ES-I3 (cell line): ENCODE results near the gene COQ9.

ENCODE experiments used
- H3K36me3 ChIP-seq: 2 replicates; pipeline ENCODE4 v1.6.1; 2013; ENCODE audit warnings: mild to moderate bottlenecking, low read length, control low read depth, moderate library complexity; ENCODE audit not compliant: insufficient read depth
- H3K4me1 ChIP-seq: 2 replicates; pipeline ENCODE4 v1.6.1; 2013; ENCODE audit warnings: mild to moderate bottlenecking, control low read depth, low read length; ENCODE audit not compliant: insufficient read depth
- H3K9ac ChIP-seq: 2 replicates; pipeline ENCODE4 v1.6.1; 2013; ENCODE audit warnings: low read depth, mild to moderate bottlenecking, low read length, moderate library complexity
- H3K9me3 ChIP-seq: 2 replicates; pipeline ENCODE4 v1.6.1; 2013; ENCODE audit warnings: mild to moderate bottlenecking, low read length, moderate library complexity; ENCODE audit not compliant: control insufficient read depth, insufficient read depth

The COQ9 gene

DNA sequence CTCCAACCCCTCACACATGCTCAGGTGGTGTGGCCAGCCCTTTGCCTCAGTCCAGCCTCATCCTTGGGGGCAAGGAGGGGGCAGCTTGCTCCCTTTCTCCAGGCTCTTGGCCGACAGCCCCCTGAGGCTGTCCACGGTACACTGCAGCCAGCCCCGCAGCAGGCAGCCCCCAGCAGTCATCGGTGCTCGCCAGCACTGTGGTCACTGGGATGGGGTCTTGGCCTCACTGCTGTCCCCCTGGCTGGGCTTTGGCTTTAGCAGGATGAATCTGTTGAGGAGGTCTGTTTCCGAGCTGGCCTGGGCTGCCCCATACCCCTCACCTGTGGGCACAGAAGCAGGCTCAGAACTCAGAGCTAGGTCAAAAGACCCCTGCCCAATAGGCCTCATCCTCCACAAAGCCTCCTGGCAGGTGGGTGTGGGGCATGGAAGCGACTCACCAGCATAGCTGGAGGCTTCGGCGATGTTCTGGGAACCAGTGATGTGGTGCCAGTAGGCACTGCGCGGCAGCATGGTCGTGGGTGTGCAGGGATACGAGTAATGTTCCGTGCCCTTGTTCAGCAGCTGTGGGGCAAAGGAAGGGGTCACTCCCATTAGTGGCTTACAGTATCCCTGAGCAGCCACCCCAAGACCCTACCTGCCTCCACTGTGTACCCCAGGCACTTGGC, 26.0 kb downstream of the COQ9 start:
- Histone ChIP-seq H3K9ac (no peak overlapping the region), H3K9me3 (no peaks in the 10 kb centered on the region), H3K4me1 (peaks cover 34% of the 10 kb centered on the region), H3K36me3 (peaks cover 11% of the 10 kb centered on the region)

DNA sequence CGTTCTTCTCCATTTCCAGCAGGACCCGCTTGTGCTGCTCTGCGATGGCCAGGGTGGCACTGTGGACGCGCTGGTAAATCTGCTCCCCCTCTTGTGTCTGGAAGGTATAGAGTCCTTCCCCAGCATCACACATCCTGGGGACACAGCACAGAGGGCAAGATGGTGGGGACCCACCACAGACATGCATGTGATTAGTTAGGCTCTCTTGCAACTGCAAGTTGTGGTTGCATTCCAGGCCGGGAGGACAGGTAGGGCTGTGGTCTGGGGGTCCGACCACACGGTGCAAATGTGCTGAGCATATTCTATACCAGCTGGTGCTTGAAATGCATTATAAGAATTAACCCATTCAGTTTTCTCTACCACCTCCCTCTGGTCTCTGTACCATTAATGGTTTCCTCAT, 26.6 kb downstream of the COQ9 start:
- Histone ChIP-seq H3K9me3 (no peaks in the 10 kb centered on the region), H3K4me1 (peaks cover 34% of the 10 kb centered on the region), H3K36me3 (peaks cover 7% of the 10 kb centered on the region; the same call in 1 of the 2 replicates), H3K9ac (no peak overlapping the region)

DNA sequence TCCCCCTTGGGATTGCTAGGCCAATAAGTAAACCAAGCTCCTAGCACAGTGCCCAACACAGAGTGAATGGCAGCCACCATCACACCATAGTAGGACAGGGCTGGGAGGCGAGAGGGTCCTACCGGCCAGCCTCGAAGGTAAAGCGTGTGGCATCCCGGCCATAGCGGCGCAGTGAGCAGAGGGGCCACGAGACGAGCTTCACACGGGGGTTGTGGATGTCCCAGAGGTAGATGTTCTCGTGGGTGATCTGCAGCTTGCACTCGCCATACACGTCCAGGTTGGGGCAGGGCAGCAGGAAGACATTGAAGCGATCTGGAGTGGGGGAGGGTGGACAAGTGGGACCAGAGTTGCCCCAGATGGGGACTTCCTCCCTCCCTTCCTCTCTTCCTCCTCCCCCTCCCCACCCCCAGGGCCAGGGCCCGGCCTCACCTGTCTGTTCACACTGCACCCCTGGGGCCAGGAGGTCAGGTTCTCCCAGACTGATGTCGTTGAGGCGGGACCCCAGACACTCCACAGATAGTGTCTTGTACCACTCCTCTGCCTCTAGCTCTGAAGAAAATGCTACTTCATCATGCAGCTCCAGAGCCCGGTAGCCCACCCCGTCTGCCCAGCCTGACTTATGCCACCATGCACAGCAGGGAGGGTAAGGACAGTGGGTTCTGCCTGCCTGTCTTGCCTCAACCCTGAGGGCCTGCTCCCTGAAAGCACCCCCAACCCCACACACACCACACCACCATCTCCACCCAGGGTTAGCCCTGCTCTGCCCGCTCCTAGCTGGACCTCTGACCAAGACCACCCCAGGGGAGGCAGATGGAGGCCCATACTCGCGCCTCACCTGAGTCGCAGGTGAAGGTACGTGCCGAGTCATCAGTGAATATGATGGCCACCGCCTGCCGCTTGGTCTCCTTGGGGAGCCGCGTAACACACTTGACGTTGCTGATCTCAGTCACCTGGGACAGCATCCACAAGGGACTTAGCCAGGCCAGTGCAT, 27.7 kb downstream of the COQ9 start:
- Histone ChIP-seq H3K36me3 (0 out of 2 replicates have a peak, but pooled peaks cover 4% of the 10 kb centered on the region), H3K9ac (peak overlapping the region; percentile 33; the same call in 1 of the 2 replicates)

DNA sequence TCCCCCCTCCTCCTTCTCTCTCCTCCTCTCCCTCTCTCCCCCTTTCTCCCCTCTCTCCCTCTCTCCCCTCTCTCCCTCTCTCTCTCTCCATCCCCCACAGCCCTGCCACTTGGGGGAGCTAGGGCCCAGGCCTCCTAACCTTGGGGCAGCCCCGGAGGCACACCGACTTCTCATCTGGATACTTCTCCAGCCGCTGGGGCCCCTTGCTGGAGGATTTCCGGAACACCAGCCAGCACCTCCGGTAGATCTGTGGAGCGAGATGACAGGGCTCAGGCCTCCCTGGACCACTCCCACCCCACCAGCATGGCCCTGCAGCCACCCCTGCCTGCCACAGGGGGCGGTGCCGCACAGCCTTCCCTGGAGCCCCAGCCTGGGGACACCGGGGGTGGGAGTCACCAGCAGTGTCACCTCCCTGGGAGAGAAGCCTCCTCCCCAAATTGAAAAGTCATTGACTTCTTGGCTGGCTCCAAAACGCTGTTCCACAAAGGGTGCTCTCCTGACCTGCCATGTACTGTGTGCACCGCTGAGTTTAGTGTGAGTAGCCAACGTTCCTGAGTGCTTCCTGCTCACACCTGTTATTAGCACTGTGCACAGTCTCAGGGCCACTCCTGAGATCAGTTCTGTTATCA, 28.5 kb downstream of the COQ9 start:
- peaks cover 33% of the 10 kb centered on the region for H3K4me1 ChIP-seq
- H3K9ac ChIP-seq = peak overlapping the region; percentile 33; the same call in 1 of the 2 replicates
- H3K36me3 ChIP-seq = 0 out of 2 replicates have a peak, but pooled peaks cover 2% of the 10 kb centered on the region
- H3K9me3 ChIP-seq = no peaks in the 10 kb centered on the region

More for the DNA sequence above, 27.7 kb downstream of the COQ9 start:
- Histone ChIP-seq H3K9me3 (no peaks in the 10 kb centered on the region), H3K4me1 (peaks cover 34% of the 10 kb centered on the region)

DNA sequence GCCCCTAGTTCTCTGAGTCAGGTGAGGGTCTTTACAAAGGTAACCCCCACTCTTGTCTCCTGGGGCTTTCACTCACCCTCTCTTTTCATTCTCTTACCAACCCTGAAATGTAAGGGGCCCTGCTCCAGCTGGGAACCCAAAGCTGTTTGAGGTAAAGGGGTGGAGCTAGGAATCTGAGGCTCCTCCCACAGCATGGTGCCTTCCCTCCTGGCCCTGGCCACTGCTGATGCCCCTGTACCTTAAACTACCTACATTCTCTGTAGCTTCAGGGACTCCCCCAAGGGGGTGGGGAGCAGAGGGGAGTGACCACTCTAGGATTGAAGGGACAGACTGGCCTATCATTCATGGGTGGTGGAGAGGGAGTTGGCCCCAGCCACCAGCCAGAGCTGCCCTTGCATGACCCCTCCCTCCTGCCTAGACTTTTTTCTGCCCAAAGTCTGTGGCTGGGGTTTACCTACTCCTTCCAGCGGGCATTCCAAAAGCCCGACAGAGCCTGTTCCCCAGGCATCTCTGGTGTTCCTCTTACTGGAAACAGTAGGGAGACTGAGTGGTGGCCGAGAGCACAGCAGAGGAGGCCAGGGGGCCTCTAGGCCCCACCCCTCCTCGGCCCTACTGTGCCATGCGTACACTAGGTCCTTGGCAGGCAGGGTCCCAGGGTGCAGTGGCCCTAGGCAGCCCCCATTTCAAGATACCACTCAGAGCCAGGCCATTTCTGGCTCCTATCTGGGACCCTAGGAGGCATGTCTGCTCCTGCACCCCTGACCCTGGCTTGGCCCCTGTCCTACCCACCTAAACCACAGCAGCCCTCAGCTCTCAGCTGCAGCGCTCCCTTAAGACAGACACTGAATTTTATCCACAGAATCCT, 29.5 kb downstream of the COQ9 start:
- Histone ChIP-seq H3K4me1 (peaks cover 26% of the 10 kb centered on the region), H3K9me3 (no peaks in the 10 kb centered on the region), H3K9ac (no peak overlapping the region), H3K36me3 (no peaks in the 10 kb centered on the region)

DNA sequence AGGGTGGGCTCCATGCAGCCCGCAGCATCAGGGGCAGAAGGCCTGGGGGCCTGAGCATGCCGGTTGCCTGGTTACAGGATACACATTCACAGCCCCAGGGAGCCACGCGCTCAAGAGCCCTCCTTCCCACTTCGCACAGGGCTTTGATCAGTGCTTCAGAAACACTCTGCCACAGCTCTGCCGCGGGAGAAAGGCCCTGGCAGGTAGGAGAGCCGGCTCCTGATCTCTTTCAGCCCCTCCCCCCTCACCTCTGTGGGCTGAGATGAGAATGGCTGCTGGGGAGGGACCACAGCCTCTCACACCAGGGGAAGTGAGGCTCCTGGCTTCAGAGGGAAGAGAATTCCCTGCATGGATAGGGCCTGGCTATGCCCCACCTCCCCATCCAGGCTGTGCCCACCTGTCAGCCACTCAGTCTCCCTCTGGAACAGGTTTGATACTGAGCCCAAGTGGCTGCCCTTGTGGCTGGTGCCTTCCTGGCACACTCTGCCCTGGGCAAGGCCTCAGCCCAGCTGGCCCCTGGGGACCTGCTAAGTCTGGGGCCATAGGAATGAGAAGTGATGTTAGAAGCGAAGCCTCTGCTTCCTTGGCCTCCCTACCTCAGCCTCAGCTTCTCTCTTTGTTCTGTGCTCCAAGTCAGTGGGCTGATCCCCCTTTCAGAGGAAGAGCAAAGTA, 30.4 kb downstream of the COQ9 start:
- Histone ChIP-seq H3K9me3 (no peaks in the 10 kb centered on the region), H3K4me1 (peaks cover 23% of the 10 kb centered on the region), H3K36me3 (no peaks in the 10 kb centered on the region), H3K9ac (no peak overlapping the region)

DNA sequence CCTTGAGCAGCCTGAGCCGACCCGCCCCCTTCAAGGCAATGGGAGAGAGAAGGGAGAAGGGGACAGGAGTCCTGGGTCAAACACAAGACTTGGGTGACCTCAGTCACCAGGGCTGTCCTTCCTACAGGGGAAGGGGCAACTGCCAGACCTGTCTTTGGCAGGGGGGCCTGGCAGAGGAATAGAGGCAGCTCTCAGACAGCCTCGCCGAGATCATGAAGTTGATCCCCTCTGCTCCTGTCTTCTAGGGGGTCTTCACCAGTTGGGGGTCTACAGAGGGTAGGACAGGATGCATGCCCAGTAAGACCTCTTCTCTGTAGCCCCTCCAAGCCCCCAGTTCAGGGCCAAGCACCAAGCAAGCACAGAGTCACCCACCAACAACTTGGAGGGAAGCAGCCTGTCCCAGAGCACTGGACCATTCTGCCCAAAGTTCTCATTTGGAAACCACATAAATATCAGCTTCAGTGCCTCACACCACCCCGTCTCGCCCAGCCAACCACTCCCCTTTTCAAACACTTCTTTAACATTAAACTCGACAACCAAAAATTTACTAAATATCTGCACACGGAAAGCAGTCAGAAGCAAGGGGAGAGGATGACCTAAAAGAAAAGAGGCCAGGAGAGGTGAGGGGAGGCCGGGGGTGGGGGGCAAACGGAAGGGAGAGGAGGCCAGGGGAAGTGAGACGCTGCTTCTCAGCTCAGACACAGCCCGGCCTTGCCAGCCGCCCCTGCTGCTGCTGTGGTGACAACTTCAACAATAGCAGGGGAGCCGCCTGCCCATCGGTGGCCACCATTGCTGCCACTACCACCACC, 31.3 kb downstream of the COQ9 start:
- H3K9me3 ChIP-seq = no peaks in the 10 kb centered on the region
- peak overlapping the region; percentile 41; the same call in 1 of the 2 replicates for H3K9ac ChIP-seq
- H3K36me3 ChIP-seq = no peaks in the 10 kb centered on the region
- peaks cover 20% of the 10 kb centered on the region for H3K4me1 ChIP-seq

DNA sequence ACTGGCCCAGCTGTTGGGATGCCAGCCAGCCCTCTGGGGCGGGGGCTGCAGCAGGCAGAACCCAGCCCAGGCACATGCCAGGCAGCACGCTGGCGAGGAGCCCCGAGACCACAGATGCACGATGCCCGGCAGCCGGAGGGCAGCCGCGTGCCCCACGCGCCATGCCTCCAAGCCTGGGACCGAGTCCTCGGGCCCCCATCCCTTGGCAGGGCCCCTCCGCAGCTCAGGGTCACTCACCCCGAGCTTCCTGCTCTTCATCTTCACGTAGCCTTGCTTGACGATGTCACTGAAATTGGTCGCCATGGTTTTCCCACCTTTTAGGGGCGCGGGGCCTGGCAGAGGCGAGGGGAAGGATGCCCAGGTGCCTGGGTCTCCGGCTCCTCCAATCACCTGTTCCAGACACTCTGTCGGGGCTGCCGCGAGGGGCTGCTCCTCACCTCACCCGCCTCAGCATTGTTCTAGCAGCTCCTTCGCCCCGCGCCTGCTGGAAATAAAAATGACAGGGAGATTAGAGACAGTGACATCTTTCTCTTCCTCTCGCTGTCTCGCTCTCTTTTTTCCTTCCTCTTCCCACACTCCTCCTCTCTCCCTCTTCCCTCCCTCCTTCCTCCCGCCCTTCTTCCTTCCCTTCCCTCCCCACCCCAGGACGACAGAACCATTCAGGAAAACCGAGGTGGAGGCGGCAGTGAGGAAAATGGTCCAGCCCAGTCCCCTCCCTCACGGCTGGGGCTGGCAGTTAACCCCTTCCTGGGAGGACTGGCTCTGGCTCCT, 32.1 kb downstream of the COQ9 start:
- Histone ChIP-seq H3K9me3 (no peaks in the 10 kb centered on the region), H3K9ac (peak overlapping the region; percentile 41; the same call in 1 of the 2 replicates), H3K4me1 (peaks cover 20% of the 10 kb centered on the region), H3K36me3 (no peaks in the 10 kb centered on the region)

DNA sequence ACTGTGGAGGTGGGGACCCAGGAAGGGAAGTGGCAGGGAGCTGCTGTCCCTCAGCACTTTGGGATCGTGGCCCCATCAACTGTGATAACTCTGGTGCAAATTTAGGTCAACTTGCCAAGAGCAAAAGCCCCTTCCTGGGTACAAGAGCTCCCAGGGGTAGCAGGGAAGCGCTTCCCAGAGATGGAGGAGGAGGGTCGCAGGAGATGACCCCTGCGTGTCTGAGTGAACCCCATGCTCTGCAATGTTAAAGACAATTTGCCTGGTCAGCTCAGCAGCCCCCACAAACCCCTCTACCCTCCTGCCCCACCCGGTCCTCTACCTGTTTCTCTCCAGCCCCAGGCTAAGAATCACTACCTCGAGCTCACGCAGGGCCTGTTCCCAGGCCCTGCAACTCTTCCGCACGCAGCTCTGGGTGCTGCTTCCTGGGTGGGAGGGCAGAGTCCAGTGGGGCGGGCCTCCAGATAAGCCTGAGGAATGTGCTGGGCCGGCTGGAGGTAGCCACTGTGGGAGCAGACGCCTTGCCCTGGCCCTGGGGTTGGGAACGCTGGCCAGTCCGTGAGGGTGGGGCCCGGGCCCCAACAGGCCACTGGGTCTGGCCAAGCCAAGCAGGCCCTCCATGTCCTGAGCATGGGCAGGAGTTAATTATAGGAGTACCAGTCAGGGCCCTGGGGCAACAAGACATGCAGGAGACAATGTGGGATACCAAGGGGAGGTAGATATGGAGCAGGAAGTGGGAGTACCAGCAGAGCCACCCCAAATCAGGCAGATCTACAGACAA, 32.9 kb downstream of the COQ9 start:
- no peaks in the 10 kb centered on the region for H3K36me3 ChIP-seq
- no peaks in the 10 kb centered on the region for H3K9me3 ChIP-seq
- H3K9ac ChIP-seq = peak overlapping the region; percentile 41; the same call in 1 of the 2 replicates
- H3K4me1 ChIP-seq = peaks cover 20% of the 10 kb centered on the region

DNA sequence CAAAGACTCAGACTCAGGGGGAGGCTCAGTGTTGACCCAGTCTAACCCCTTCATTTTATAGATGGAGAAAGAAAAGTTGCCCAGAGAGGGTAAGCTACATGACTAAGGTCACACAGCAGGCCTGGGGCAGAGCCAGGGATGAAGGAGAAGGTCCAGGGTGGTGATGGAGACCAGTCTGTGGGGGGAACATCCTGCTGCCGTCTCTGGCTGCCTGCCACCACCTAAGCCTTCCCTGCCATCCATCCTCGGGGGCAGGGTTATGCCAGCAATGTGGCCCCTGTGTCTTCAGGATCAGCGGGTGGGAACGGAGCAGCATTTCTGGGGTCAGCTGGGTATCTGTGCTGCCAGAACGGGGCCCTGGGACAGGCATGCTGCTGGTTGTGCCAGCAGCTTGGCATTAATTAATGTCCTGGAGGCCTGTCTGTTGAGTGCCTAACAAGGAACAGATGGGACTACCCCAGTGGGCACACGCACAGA, 33.5 kb downstream of the COQ9 start:
- Histone ChIP-seq H3K4me1 (peaks cover 20% of the 10 kb centered on the region), H3K36me3 (no peaks in the 10 kb centered on the region), H3K9ac (no peak overlapping the region), H3K9me3 (no peaks in the 10 kb centered on the region)

DNA sequence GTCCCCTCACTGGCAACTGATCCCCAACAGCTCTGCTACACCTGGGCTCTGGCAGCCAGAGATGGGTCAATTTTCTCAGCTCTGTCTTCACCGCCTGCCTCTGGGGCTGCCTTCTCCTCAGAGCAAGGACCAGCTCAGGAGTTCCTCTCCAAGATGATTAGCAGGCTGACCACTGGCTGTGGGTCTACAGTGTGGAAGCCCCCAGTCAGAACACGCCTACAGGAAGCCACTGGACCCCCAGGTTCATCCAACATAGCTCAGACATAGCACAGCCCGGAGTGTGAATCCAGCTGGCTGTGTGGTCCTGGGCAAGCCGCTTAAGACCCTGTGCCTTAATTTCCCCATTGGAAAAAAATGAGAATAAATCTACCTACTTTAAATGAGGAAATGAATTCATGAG, 34.1 kb downstream of the COQ9 start:
- peaks cover 15% of the 10 kb centered on the region for H3K4me1 ChIP-seq

More for the DNA sequence above, 34.1 kb downstream of the COQ9 start:
- Histone ChIP-seq H3K9ac (no peak overlapping the region), H3K36me3 (no peaks in the 10 kb centered on the region), H3K9me3 (no peaks in the 10 kb centered on the region)
